Lower lobe of right lung (tissue), 2 donors: ENCODE data around the gene CTNNA3. TPM values are rescaled to one million over a fixed set of nuclear protein-coding genes. Genes with fewer than 3 reads are reported as not detected.

Experiments used
- ATAC-seq, 2 donors: fragments of 200-7000 bp; cut with Tn5 transposase; one replicate each; pipeline ENCODE4 v1.9.1; 2020 to 2022; ENCODE audit warnings: mild to moderate bottlenecking in 2 of 2, moderate library complexity in 2 of 2
- DNase-seq: peaks from one replicate; pipeline ENCODE4 v3.0.0-alpha.2; 2020
- H3K27ac ChIP-seq: fragments of 200-600 bp; one replicate; pipeline ENCODE4 v1.8.0; 2022
- H3K27me3 ChIP-seq: fragments of 200-600 bp; one replicate; pipeline ENCODE4 v1.8.0; 2022; ENCODE audit warnings: low read depth
- H3K36me3 ChIP-seq: fragments of 200-600 bp; one replicate; pipeline ENCODE4 v1.8.0; 2022; ENCODE audit warnings: mild to moderate bottlenecking
- H3K4me1 ChIP-seq: fragments of 200-600 bp; one replicate; pipeline ENCODE4 v1.8.0; 2022
- H3K4me3 ChIP-seq: fragments of 200-600 bp; one replicate; pipeline ENCODE4 v1.8.0; 2022; ENCODE audit warnings: mild to moderate bottlenecking
- H3K9me3 ChIP-seq: fragments of 200-600 bp; one replicate; pipeline ENCODE4 v1.8.0; 2022
- CTCF ChIP-seq: fragments of 200-600 bp; IDR thresholded peaks from one replicate; pipeline ENCODE4 v1.8.0; 2022; ENCODE audit warnings: antibody characterized with exemption, mild to moderate bottlenecking
- intact Hi-C: fragments of 100-400 bp; cut with DNase I; formaldehyde crosslinking; loops from one replicate; pipeline ENCODE4 v1.11.0; 2022
- total RNA-seq: library from RNA; stranded (reverse); fragmentation: NEBNext Ultra II Directional; extraction: Animal tissue kit (Norgen Biotek cat#: 25700); gene quantifications from one replicate; pipeline ENCODE4 v1.2.1, GENCODE V29; 2021
- donor health status: DM: no; HTN: yes; CAD: no; lungs with severe emphysema.

CTNNA3 gene
- total RNA-seq, 1 donor from 2014 or later = not detected

GRCh38 chr10:66234872-66235271, 1461.1 kb downstream of the CTNNA3 start:
- DNase-seq (no peak), ATAC-seq (no peak)
- Histone ChIP-seq H3K36me3 (no peaks in the 10 kb centered on the region), H3K4me1 (no peaks in the 10 kb centered on the region), H3K9me3 (peaks cover under 1% of the 10 kb centered on the region), H3K27ac (no peak overlapping the region), H3K4me3 (no peak overlapping the region), H3K27me3 (no peaks in the 10 kb centered on the region)
- no peak for TF ChIP-seq CTCF
- intact Hi-C loops = no loop called here

DNA sequence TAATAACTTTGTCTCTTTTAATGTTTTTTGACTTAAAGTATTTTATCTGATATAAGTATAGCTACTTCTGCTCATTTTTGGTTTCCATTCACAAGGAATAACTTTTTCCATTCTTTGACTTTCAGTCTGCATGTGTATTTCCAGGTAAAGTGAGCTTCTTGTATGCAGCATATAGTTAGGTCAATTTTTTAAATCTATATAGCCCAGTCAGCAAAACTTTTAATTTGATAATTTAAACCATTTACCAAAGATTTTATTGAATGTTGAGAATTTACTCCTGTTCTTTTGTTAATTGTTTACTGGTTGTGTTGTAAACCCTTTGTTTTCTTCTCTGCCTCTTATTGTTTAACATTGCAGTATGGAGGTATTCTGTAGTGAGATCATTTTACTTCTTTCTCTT, 1467.1 kb downstream of the CTNNA3 start:
- ATAC-seq = no peak
- Histone ChIP-seq H3K27ac (no peak overlapping the region), H3K9me3 (peaks cover 8% of the 10 kb centered on the region), H3K27me3 (no peaks in the 10 kb centered on the region), H3K4me1 (no peaks in the 10 kb centered on the region), H3K36me3 (no peaks in the 10 kb centered on the region), H3K4me3 (no peak overlapping the region)
- DNase-seq = no peak
- no peak for TF ChIP-seq CTCF
- intact Hi-C loops = no loop called here

DNA sequence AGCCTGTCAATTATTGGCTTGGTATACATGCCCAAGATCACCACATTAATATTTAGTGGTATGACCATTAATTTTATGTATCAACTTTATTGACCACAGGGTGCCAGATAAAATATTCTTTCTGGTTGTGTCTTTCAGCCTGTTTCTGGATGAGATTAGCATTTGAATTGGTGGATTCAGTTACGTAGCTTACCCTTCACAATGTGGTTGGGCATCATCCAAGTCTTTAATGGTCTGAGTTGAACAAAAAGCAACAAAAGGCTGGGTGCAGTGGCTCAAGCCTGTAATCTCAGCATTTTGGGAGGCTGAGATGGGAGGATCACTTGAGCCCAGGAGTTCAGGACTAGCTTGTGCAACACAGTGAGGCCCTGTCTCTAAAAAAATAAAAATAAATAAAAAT, 1472.3 kb downstream of the CTNNA3 start:
- DNase-seq (no peak), ATAC-seq (no peak)
- TF ChIP-seq CTCF = no peak
- no peaks in the 10 kb centered on the region for H3K9me3 ChIP-seq
- no peak overlapping the region for H3K27ac ChIP-seq
- intact Hi-C loops = no loop called here
- H3K27me3 ChIP-seq = no peaks in the 10 kb centered on the region
- H3K4me3 ChIP-seq = no peak overlapping the region
- H3K4me1 ChIP-seq = no peaks in the 10 kb centered on the region
- H3K36me3 ChIP-seq = no peaks in the 10 kb centered on the region

- ATAC-seq (no peak), DNase-seq (no peak)
- H3K9me3 ChIP-seq = no peaks in the 10 kb centered on the region
- no peaks in the 10 kb centered on the region for H3K4me1 ChIP-seq
- intact Hi-C loops = no loop called here
- no peaks in the 10 kb centered on the region for H3K27me3 ChIP-seq
- no peaks in the 10 kb centered on the region for H3K36me3 ChIP-seq
- TF ChIP-seq CTCF = no peak
- no peak overlapping the region for H3K27ac ChIP-seq
- no peak overlapping the region for H3K4me3 ChIP-seq
Measured at GRCh38 chr10:66222462-66223046, 1473.4 kb downstream of the CTNNA3 start.

- Histone ChIP-seq H3K27me3 (no peaks in the 10 kb centered on the region), H3K4me3 (no peak overlapping the region), H3K27ac (no peak overlapping the region), H3K4me1 (no peaks in the 10 kb centered on the region), H3K36me3 (no peaks in the 10 kb centered on the region), H3K9me3 (no peaks in the 10 kb centered on the region)
- intact Hi-C loops = no loop called here
- TF ChIP-seq CTCF = no peak
- no peak for ATAC-seq
- DNase-seq = no peak
Measured at GRCh38 chr10:66218981-66219587, 1476.9 kb downstream of the CTNNA3 start.
